ENCODE data around the gene C9orf50.

Gene C9orf50

DNA sequence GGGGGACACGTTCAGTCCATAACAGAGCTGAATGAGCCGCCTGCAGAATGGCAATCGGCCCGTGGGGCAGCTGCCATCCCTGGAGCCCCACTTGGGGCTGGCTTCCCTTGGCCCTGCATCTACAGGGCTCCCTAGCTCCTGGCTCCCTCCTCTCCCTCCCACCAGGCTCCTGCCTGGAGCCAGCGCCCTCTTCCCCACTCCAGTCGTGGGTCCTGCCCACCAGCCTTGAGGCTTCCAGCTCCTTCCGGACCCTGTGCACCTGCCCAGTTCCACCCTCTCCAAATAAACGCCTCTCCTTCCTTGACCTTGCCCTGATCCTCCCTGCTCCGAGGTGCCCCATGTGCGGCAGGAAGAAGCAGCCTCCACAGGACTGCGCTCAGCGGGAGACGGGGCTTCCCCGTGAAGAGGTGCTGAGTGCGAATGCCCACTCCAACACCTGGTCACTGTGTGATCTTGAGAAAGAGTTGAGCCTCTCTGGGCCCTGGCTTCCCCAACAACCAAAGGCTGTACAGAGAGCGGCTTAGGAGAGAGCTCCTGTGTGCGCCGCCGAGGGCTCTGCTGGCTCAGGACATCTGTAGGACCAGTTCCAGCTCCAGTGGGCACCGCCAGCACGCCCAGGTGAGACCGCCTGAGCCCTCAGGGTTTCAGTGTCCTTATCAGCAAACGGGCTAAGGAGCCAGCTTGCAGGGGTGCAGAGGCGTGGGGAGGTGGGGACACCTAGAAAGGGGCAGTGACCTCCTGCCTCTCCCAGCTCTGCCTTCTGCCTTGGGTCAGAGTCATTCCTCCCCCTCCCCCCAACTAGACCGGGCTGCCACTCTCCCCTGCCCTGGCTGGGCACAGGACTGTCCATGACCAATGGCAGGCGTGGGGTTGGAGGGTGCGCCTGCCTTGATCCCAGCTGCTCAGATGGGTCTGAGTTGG lies 12.1 kb downstream of the C9orf50 start:
- Histone ChIP-seq H3K4me1 (ENCODE audit: low read length) (peaks cover 20% of the 10 kb centered on the region), H3K9ac (ENCODE audit: low read length) (no peak overlapping the region), H3K36me3 (replicated peaks; ENCODE audit: insufficient read depth, low read length) (no peaks in the 10 kb centered on the region), H3K27ac (ENCODE audit: low read length) (no peak overlapping the region), H2AFZ (ENCODE audit: low read length) (no peak overlapping the region), H3K9me3 (replicated peaks; ENCODE audit: insufficient read depth, low read length) (no peaks in the 10 kb centered on the region), H3K4me2 (ENCODE audit: low read depth, low read length) (no peak overlapping the region), H4K20me1 (ENCODE audit: insufficient read depth, low read length) (no peaks in the 10 kb centered on the region), H3F3A (ENCODE audit: insufficient read depth, low read length) (no peaks in the 10 kb centered on the region), H3K79me2 (ENCODE audit: low read length) (no peaks in the 10 kb centered on the region), H3K4me3 (ENCODE audit: low read length) (no peak overlapping the region), H3K9me2 (replicated peaks; ENCODE audit: insufficient read depth, low read length) (no peaks in the 10 kb centered on the region), H3K27me3 (replicated peaks; ENCODE audit: insufficient read depth, low read length) (peaks cover 25% of the 10 kb centered on the region)
- DNase-seq, result no peak
- TF ChIP-seq EZH2 (optimal IDR thresholded peaks at IDR 0.05; ENCODE audit: low read depth, low read length) (no peak), EZH2phosphoT487 (IDR thresholded peaks at IDR 0.05; ENCODE audit: low read length) (no peak)
- TF ChIP-seq, protein P1, sequence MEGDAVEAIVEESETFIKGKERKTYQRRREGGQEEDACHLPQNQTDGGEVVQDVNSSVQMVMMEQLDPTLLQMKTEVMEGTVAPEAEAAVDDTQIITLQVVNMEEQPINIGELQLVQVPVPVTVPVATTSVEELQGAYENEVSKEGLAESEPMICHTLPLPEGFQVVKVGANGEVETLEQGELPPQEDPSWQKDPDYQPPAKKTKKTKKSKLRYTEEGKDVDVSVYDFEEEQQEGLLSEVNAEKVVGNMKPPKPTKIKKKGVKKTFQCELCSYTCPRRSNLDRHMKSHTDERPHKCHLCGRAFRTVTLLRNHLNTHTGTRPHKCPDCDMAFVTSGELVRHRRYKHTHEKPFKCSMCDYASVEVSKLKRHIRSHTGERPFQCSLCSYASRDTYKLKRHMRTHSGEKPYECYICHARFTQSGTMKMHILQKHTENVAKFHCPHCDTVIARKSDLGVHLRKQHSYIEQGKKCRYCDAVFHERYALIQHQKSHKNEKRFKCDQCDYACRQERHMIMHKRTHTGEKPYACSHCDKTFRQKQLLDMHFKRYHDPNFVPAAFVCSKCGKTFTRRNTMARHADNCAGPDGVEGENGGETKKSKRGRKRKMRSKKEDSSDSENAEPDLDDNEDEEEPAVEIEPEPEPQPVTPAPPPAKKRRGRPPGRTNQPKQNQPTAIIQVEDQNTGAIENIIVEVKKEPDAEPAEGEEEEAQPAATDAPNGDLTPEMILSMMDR (IDR thresholded peaks at IDR 0.05; ENCODE audit: low read length), result no peak

DNA sequence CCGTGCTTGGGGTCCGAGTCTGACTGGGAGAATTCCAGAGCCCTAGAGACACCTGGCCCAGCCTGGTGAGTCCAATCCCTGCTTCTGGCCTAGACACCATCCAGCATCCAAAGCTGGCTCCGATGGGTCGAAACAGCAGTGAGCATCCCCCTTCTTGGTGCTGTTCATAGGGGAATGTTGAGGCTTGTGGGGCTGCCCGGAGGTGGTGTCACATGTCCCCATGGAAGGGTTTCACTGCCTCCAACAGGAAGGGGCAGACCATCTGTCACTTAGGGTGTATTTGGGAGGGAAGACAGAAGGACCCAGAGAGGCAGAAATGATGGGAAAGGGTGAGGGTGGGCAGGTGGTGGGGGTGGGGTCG lies 13.9 kb downstream of the C9orf50 start:
- H3K9me2 ChIP-seq (replicated peaks; ENCODE audit: insufficient read depth, low read length), result no peaks in the 10 kb centered on the region
- H3K4me3 ChIP-seq (ENCODE audit: low read length), result no peak overlapping the region
- H3K27me3 ChIP-seq (replicated peaks; ENCODE audit: insufficient read depth, low read length), result peaks cover 7% of the 10 kb centered on the region; the same call in 1 of the 2 replicates
- peak overlapping the region; percentile 35; the same call in 1 of the 2 replicates for H3K4me2 ChIP-seq (ENCODE audit: low read depth, low read length)
- H3F3A ChIP-seq (ENCODE audit: insufficient read depth, low read length), result no peaks in the 10 kb centered on the region
- H3K27ac ChIP-seq (ENCODE audit: low read length), result no peak overlapping the region
- TF ChIP-seq EZH2 (optimal IDR thresholded peaks at IDR 0.05; ENCODE audit: low read depth, low read length), result no peak
- no peak for TF ChIP-seq EZH2phosphoT487 (IDR thresholded peaks at IDR 0.05; ENCODE audit: low read length)
- TF ChIP-seq, protein P1 (IDR thresholded peaks at IDR 0.05; ENCODE audit: low read length), result no peak
- H3K79me2 ChIP-seq (ENCODE audit: low read length), result no peaks in the 10 kb centered on the region
- no peak overlapping the region for H3K9ac ChIP-seq (ENCODE audit: low read length)
- no peaks in the 10 kb centered on the region for H4K20me1 ChIP-seq (ENCODE audit: insufficient read depth, low read length)
- no peaks in the 10 kb centered on the region for H3K36me3 ChIP-seq (replicated peaks; ENCODE audit: insufficient read depth, low read length)
- H2AFZ ChIP-seq (ENCODE audit: low read length), result peak overlapping the region; percentile 54
- H3K9me3 ChIP-seq (replicated peaks; ENCODE audit: insufficient read depth, low read length), result no peaks in the 10 kb centered on the region
- peaks cover 20% of the 10 kb centered on the region for H3K4me1 ChIP-seq (ENCODE audit: low read length)
- DNase-seq, result no peak

DNA sequence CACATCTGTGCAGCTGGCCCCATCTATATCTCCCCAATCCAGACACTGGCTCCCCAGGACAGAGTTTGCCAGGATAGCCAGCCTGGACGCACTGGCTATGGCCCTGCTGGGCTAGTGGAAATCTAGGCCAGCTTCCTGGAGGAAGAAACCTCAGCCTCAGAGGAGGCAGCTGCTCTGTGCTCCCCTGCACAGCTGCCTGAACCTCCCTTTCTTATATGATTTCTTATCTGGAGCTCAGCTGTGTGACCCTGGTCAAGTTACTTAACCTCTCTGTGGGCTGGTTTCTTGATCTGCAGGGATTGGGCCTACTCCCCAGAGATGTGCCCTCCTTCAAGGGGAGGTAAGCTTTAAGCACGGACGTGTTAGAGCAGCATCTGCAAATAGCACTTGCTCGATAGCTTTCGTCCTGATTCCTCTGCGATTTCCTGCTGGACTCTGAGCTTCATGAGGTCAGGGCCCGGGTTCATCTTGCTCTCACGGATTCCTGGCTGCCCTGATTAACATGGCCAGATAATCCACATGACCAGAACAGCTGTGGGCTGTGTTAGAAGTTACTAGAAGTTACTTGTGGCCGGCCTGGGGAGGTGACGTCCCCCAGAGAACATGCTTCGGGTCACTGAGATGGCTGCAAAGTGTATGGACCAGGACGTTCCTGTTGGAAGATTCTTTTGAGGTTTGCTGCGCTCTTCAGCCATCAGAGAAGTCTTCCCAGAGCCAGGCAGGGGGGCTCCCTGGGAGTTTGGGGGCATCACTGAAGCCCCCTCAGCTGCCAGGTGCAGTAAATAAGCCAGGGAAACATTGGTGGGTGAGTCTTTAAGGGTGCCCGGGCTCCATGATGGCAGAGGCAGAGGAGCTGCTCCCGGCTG lies 14.5 kb downstream of the C9orf50 start:
- Histone ChIP-seq H3K27ac (ENCODE audit: low read length) (no peak overlapping the region), H2AFZ (ENCODE audit: low read length) (no peak overlapping the region), H4K20me1 (ENCODE audit: insufficient read depth, low read length) (no peaks in the 10 kb centered on the region), H3K36me3 (replicated peaks; ENCODE audit: insufficient read depth, low read length) (no peaks in the 10 kb centered on the region), H3K9me3 (replicated peaks; ENCODE audit: insufficient read depth, low read length) (no peaks in the 10 kb centered on the region), H3K9ac (ENCODE audit: low read length) (no peak overlapping the region), H3F3A (ENCODE audit: insufficient read depth, low read length) (no peaks in the 10 kb centered on the region), H3K79me2 (ENCODE audit: low read length) (no peaks in the 10 kb centered on the region), H3K9me2 (replicated peaks; ENCODE audit: insufficient read depth, low read length) (no peaks in the 10 kb centered on the region), H3K27me3 (replicated peaks; ENCODE audit: insufficient read depth, low read length) (0 out of 2 replicates have a peak, but pooled peaks cover 2% of the 10 kb centered on the region), H3K4me3 (ENCODE audit: low read length) (no peak overlapping the region), H3K4me2 (ENCODE audit: low read depth, low read length) (0 out of 2 replicates have a peak overlapping the region, but pooled peaks have one; percentile 35), H3K4me1 (ENCODE audit: low read length) (peaks cover 20% of the 10 kb centered on the region)
- TF ChIP-seq EZH2phosphoT487 (IDR thresholded peaks at IDR 0.05; ENCODE audit: low read length) (no peak), EZH2 (optimal IDR thresholded peaks at IDR 0.05; ENCODE audit: low read depth, low read length) (no peak)
- TF ChIP-seq, protein P1 (IDR thresholded peaks at IDR 0.05; ENCODE audit: low read length), result no peak
- DNase-seq, result no peak
